Loucy (cell line): Measurements from ENCODE around the gene PCCB.

Source experiments
- CTCF ChIP-seq: fragments of 200-600 bp; sonication (generic); conservative IDR thresholded peaks from 2 replicates; pipeline ENCODE4 v1.5.1; 2014; ENCODE audit warnings: mild to moderate bottlenecking, antibody characterized with exemption, low read length
- EZH2phosphoT487 ChIP-seq: fragments of 200-600 bp; IDR thresholded peaks from 2 replicates; pipeline ENCODE4 v1.6.1; 2018; ENCODE audit warnings: antibody characterized with exemption, mild to moderate bottlenecking, moderate library complexity, borderline replicate concordance

DNA sequence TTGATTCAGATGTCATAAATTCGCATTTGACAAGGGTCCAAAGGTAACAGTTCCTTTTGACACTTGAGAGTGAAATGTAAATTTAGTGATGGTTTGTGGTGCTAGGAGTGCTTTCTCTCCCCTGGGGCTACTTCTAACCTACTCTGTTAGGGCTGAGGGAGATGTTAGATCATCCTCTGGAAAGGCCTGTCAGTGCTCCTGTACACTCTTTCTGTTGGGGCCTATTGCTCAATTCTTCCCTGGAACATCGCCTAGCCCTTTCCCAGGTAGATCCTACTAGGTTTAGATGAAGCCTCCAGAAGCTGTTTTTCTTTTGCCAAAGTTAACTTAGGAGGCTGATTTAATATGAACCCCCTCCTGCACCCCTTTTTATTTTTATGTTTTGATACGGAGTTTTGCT, 1.4 kb downstream of the PCCB start:
- TF ChIP-seq CTCF, result no peak
- no peak for TF ChIP-seq EZH2phosphoT487
